Loucy (cell line): ENCODE results near the gene GSTA2.
"Not testable (repeated sequence)": the region's sequence is repeated elsewhere in the genome, so short reads cannot be mapped to it uniquely, and the experiment has no call there.

ENCODE experiments used
- H2AFZ ChIP-seq: fragments of 200-600 bp; sonication (generic); 2 replicates; pipeline ENCODE4 v1.6.0; 2016; ENCODE audit warnings: antibody characterized with exemption, mild to moderate bottlenecking, low read length, moderate library complexity
- H3F3A ChIP-seq: fragments of 200-600 bp; 2 replicates; pipeline ENCODE4 v1.6.0; 2016; ENCODE audit warnings: antibody characterized with exemption, low read depth, mild to moderate bottlenecking
- H3K27me3 ChIP-seq: fragments of 200-600 bp; sonication (generic); 2 replicates; pipeline ENCODE4 v1.6.1; 2014; ENCODE audit warnings: low read length, mild to moderate bottlenecking; ENCODE audit not compliant: insufficient read depth, poor library complexity, severe bottlenecking
- H3K36me3 ChIP-seq: fragments of 200-600 bp; sonication (generic); 2 replicates; pipeline ENCODE4 v1.6.1; 2016; ENCODE audit warnings: low read length; ENCODE audit not compliant: insufficient read depth
- H3K4me1 ChIP-seq: fragments of 200-600 bp; sonication (generic); 2 replicates; pipeline ENCODE4 v1.5.1; 2014; ENCODE audit warnings: low read length, mild to moderate bottlenecking; ENCODE audit not compliant: insufficient read depth, poor library complexity, severe bottlenecking
- H3K4me2 ChIP-seq: fragments of 200-600 bp; sonication (generic); 2 replicates; pipeline ENCODE4 v1.6.0; 2014; ENCODE audit warnings: antibody characterized with exemption, low read length, low read depth, mild to moderate bottlenecking; ENCODE audit not compliant: poor library complexity, severe bottlenecking
- H3K4me3 ChIP-seq: fragments of 200-600 bp; sonication (generic); 2 replicates; pipeline ENCODE4 v1.5.1; 2014; ENCODE audit warnings: low read length, mild to moderate bottlenecking, mixed read lengths; ENCODE audit not compliant: poor library complexity, severe bottlenecking
- H3K79me2 ChIP-seq: fragments of 200-600 bp; sonication (generic); 2 replicates; pipeline ENCODE4 v1.6.1; 2014; ENCODE audit warnings: low read length; ENCODE audit not compliant: insufficient read depth
- H3K9ac ChIP-seq: fragments of 200-600 bp; sonication (generic); 2 replicates; pipeline ENCODE4 v1.6.0; 2014; ENCODE audit warnings: mild to moderate bottlenecking, low read depth, low read length, moderate library complexity; ENCODE audit not compliant: poor library complexity, severe bottlenecking
- H3K9me2 ChIP-seq: fragments of 200-600 bp; sonication (generic); replicated peaks from 2 replicates; pipeline ENCODE4 v1.6.1; 2016; ENCODE audit warnings: low read depth, low read length, mixed read lengths
- H3K9me3 ChIP-seq: fragments of 200-600 bp; sonication (generic); 2 replicates; pipeline ENCODE4 v1.6.1; 2014; ENCODE audit warnings: mild to moderate bottlenecking, antibody characterized with exemption, low read length, low read depth; ENCODE audit not compliant: insufficient read depth
- H4K20me1 ChIP-seq: fragments of 200-600 bp; sonication (generic); 2 replicates; pipeline ENCODE4 v1.6.0; 2014; ENCODE audit warnings: antibody characterized with exemption, low read length, mild to moderate bottlenecking; ENCODE audit not compliant: insufficient read depth, poor library complexity, severe bottlenecking
- CTCF ChIP-seq: fragments of 200-600 bp; sonication (generic); conservative IDR thresholded peaks from 2 replicates; pipeline ENCODE4 v1.5.1; 2014; ENCODE audit warnings: mild to moderate bottlenecking, antibody characterized with exemption, low read length
- EZH2phosphoT487 ChIP-seq: fragments of 200-600 bp; IDR thresholded peaks from 2 replicates; pipeline ENCODE4 v1.6.1; 2018; ENCODE audit warnings: antibody characterized with exemption, mild to moderate bottlenecking, moderate library complexity, borderline replicate concordance

The GSTA2 gene

GRCh38 chr6:52763322-52763916, at the start of gene GSTA2:
GSTA2 (minus strand) TSS chr6:52763475; CDS start chr6:52757947, 5,528 bp downstream.
- not testable (repeated sequence) for H2AFZ ChIP-seq, H3K4me1 ChIP-seq, H3K9me2 ChIP-seq, H3K9ac ChIP-seq, H3F3A ChIP-seq, H3K4me3 ChIP-seq, H3K36me3 ChIP-seq, H3K27me3 ChIP-seq, H4K20me1 ChIP-seq, H3K4me2 ChIP-seq, H3K9me3 ChIP-seq, H3K79me2 ChIP-seq

DNA sequence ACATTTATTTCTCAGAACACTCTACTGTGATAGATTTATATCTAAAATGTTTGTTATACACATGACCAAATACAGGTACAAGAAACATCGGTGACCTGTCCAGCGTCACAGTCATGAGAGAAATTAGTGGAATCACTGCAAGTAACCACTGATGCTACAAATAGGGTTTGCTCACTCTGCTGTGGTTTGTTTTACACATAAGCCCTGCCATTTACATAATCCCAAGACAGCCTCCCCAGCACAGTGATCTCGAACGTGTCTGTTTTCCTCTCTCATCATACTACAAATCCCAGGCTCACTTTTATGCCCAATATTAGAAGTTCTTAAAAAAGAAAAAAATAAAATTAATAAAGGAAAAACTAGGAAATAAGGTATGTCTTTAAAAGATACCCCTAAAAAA, 46.5 kb upstream of the GSTA2 start:
- H3K9ac ChIP-seq, H4K20me1 ChIP-seq, H3K4me3 ChIP-seq, H3K4me1 ChIP-seq, H3K79me2 ChIP-seq, H3K9me2 ChIP-seq, H3K9me3 ChIP-seq, H3K27me3 ChIP-seq, H3F3A ChIP-seq, H3K36me3 ChIP-seq, H3K4me2 ChIP-seq, H2AFZ ChIP-seq: not testable (repeated sequence)

GRCh38 chr6:52808660-52809059, 45.4 kb upstream of the GSTA2 start:
- no peaks in the 10 kb centered on the region for H4K20me1 ChIP-seq
- no peaks in the 10 kb centered on the region for H3K9me2 ChIP-seq
- H3K27me3 ChIP-seq = no peaks in the 10 kb centered on the region
- no peak overlapping the region for H3K9ac ChIP-seq
- H3F3A ChIP-seq = no peaks in the 10 kb centered on the region
- no peaks in the 10 kb centered on the region for H3K36me3 ChIP-seq
- no peaks in the 10 kb centered on the region for H3K79me2 ChIP-seq
- H3K4me3 ChIP-seq = no peak overlapping the region
- no peaks in the 10 kb centered on the region for H3K9me3 ChIP-seq
- H3K4me2 ChIP-seq = no peak overlapping the region
- H3K4me1 ChIP-seq = no peaks in the 10 kb centered on the region
- TF ChIP-seq EZH2phosphoT487 (no peak), CTCF (no peak)
- H2AFZ ChIP-seq = no peak overlapping the region

- not testable (repeated sequence) for H3K36me3 ChIP-seq, H3F3A ChIP-seq, H3K4me1 ChIP-seq, H2AFZ ChIP-seq, H3K9me2 ChIP-seq, H3K27me3 ChIP-seq, H3K4me2 ChIP-seq, H3K9ac ChIP-seq, H3K9me3 ChIP-seq, H4K20me1 ChIP-seq, H3K4me3 ChIP-seq, H3K79me2 ChIP-seq
These were observed 40.5 kb upstream of the GSTA2 start, which contains the start of gene GSTA1 for GRCh38 chr6:52803668-52804255. GSTA1 (minus strand) TSS chr6:52803816; CDS start chr6:52799267, 4,549 bp downstream.
